Chondrocyte (in vitro differentiated cells): Measurements from ENCODE around the gene CST4. TPM values are rescaled to one million over a fixed set of nuclear protein-coding genes. Genes with fewer than 3 reads are reported as not detected.

Experiments used
- DNase-seq: peaks from one replicate; pipeline ENCODE4 v3.0.0; 2021; ENCODE audit warnings: mixed read lengths, low spot score
- H3K27ac Mint-ChIP-seq: one replicate; pipeline ENCODE4 v1.8.0; 2021; ENCODE audit warnings: mild to moderate bottlenecking, moderate library complexity, mixed read lengths; ENCODE audit not compliant: unreplicated experiment
- H3K27me3 Mint-ChIP-seq: 2 replicates; pipeline ENCODE4 v1.8.0; 2021; ENCODE audit warnings: low read depth, mixed read lengths
- H3K36me3 Mint-ChIP-seq: 2 replicates; pipeline ENCODE4 v1.8.0; 2021; ENCODE audit warnings: low read depth, mixed read lengths
- H3K4me1 Mint-ChIP-seq: 2 replicates; pipeline ENCODE4 v1.8.0; 2021; ENCODE audit warnings: low read depth, mild to moderate bottlenecking, mixed read lengths
- H3K4me3 Mint-ChIP-seq: one replicate; pipeline ENCODE4 v1.8.0; 2021; ENCODE audit warnings: mild to moderate bottlenecking, moderate library complexity, mixed read lengths; ENCODE audit not compliant: unreplicated experiment
- H3K9me3 Mint-ChIP-seq: 2 replicates; pipeline ENCODE4 v1.8.0; 2021; ENCODE audit warnings: low read depth, mixed read lengths
- total RNA-seq: library from RNA; stranded (reverse); gene quantifications from 3 replicates; pipeline ENCODE4 v1.2.1, GENCODE V29; 2021
- TF ChIP-seq, protein P1 (sequence below): fragments of 200-600 bp; sonication (generic); IDR thresholded peaks from 2 replicates; pipeline ENCODE4 v1.5.0; 2021; ENCODE audit warnings: antibody characterized with exemption, mild to moderate bottlenecking, moderate library complexity

The CST4 gene
- total RNA-seq, 1 donor from 2014 or later = not detected

DNA sequence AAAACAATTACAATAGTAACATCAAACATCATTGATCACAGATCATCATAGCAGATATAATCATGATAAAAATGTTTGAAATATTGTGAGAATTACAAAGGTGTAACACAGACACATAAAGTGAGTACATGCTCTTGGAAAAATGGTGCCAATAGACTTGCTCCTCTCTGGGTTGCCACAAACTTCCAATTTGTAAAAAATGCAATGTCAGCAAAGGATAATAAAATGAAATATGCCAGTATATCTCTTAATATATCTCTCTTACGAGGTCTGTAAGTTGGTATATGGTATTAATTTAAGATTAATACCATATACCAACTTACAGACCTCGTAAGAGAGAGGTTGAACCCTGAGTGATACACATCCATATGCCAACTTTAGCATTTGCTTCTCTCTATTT lies 37.7 kb downstream of the CST4 start:
- Mint-ChIP-seq H3K27ac (no peak overlapping the region), H3K36me3 (no peaks in the 10 kb centered on the region), H3K27me3 (no peaks in the 10 kb centered on the region), H3K9me3 (no peaks in the 10 kb centered on the region), H3K4me1 (peaks cover 13% of the 10 kb centered on the region), H3K4me3 (no peak overlapping the region)
- DNase-seq = no peak
- TF ChIP-seq, protein P1, sequence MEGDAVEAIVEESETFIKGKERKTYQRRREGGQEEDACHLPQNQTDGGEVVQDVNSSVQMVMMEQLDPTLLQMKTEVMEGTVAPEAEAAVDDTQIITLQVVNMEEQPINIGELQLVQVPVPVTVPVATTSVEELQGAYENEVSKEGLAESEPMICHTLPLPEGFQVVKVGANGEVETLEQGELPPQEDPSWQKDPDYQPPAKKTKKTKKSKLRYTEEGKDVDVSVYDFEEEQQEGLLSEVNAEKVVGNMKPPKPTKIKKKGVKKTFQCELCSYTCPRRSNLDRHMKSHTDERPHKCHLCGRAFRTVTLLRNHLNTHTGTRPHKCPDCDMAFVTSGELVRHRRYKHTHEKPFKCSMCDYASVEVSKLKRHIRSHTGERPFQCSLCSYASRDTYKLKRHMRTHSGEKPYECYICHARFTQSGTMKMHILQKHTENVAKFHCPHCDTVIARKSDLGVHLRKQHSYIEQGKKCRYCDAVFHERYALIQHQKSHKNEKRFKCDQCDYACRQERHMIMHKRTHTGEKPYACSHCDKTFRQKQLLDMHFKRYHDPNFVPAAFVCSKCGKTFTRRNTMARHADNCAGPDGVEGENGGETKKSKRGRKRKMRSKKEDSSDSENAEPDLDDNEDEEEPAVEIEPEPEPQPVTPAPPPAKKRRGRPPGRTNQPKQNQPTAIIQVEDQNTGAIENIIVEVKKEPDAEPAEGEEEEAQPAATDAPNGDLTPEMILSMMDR = no peak

DNA sequence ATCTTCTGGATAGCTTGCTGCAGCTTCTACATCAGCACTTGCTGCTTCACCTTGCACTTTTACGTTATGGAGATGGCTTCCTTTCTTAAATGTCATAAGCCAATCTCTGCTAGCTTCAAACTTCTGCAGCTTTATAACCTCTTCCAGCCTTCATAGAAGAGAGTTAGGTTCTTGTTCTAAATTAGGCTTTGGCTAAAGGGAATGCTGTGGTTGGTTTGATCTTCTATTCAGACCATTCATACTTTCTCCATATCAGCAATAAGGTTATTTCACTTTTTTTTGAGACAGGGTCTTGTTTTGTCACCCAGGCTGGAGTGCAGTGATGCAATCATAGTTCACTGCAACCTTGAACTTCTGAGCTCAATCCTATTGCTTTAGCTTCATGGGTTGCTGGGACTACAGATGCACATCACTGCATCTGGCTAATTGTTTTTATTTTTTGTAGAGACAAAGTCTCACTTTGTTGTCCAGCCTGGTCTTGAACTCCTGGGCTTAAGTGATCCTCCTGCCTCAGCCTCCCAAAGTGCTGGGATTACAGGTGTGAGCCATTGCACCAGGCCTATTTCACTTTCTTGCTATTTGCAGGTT lies 38.9 kb downstream of the CST4 start:
- no peak overlapping the region for H3K4me3 Mint-ChIP-seq
- no peaks in the 10 kb centered on the region for H3K27me3 Mint-ChIP-seq
- no peak for DNase-seq
- no peak overlapping the region for H3K27ac Mint-ChIP-seq
- TF ChIP-seq, protein P1 = no peak
- peaks cover 16% of the 10 kb centered on the region for H3K4me1 Mint-ChIP-seq
- H3K36me3 Mint-ChIP-seq = no peaks in the 10 kb centered on the region
- no peaks in the 10 kb centered on the region for H3K9me3 Mint-ChIP-seq

DNA sequence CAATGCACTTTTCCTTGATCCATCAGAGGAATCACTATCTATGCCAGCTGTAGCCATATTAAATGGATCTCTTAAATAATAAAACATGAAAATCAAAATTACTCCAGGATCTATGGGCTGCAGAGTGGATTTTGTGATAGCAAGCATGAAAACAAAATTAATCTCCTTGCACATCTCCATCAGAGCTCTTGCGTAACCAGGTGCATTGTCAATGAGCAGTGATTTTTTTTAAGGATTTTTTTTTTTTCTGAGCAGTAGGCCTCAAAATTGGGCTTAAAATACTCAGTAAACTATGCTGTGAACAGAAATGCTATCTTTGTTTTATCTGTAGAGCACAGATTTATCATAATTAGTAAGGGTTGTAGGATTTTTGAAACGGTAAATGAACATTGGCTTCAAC lies 39.6 kb downstream of the CST4 start:
- H3K27me3 Mint-ChIP-seq = no peaks in the 10 kb centered on the region
- DNase-seq = no peak
- TF ChIP-seq, protein P1 = no peak
- H3K4me1 Mint-ChIP-seq = peaks cover 16% of the 10 kb centered on the region
- no peaks in the 10 kb centered on the region for H3K9me3 Mint-ChIP-seq
- no peak overlapping the region for H3K27ac Mint-ChIP-seq
- H3K4me3 Mint-ChIP-seq = no peak overlapping the region
- no peaks in the 10 kb centered on the region for H3K36me3 Mint-ChIP-seq

DNA sequence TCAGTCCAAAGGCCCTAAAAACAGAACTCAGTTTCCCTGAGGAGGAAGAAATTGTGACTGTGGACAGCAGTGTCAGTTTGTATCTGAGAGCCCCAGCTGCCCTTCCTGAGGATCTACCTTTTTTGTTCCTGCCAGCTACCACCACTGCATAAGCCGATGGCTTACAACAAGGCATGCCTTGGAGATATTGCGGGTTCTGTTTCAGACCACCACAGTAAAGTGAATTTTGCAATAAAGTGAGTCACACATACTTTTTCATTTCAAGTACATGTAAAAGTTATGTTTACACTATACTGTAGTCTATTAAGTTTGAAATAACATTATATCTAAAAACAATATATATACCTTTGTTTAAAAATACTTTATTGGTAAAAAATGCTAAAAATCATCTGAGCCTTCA lies 41.5 kb downstream of the CST4 start:
- Mint-ChIP-seq H3K4me3 (no peak overlapping the region), H3K9me3 (no peaks in the 10 kb centered on the region), H3K4me1 (peaks cover 10% of the 10 kb centered on the region), H3K27ac (no peak overlapping the region), H3K36me3 (no peaks in the 10 kb centered on the region), H3K27me3 (no peaks in the 10 kb centered on the region)
- DNase-seq = no peak
- TF ChIP-seq, protein P1 = no peak

- H3K4me1 Mint-ChIP-seq = peaks cover 16% of the 10 kb centered on the region
- H3K36me3 Mint-ChIP-seq = no peaks in the 10 kb centered on the region
- H3K27me3 Mint-ChIP-seq = no peaks in the 10 kb centered on the region
- H3K27ac Mint-ChIP-seq = no peak overlapping the region
- no peak overlapping the region for H3K4me3 Mint-ChIP-seq
- TF ChIP-seq, protein P1 = no peak
- no peak for DNase-seq
- no peaks in the 10 kb centered on the region for H3K9me3 Mint-ChIP-seq
Observed at GRCh38 chr20:23646106-23646873, 42.5 kb downstream of the CST4 start.
